Caco-2 (cell line): Measurements from ENCODE around the gene LARP1. TPM values are rescaled to one million over a fixed set of nuclear protein-coding genes. Genes with fewer than 3 reads are reported as not detected.
A peak's percentile ranks its signal among the peaks of the same experiment; 100 is the strongest.

Source experiments
- BruUV-seq: library from RNA; stranded (reverse); fragments of 400-500 nt; replicated peaks from 2 replicates; lab custom pipeline; 2021; lab: Mats Ljungman, UMichigan
- CTCF ChIA-PET: fragments of 300-600 bp; sonication (Branson Sonifier 250); formaldehyde crosslinking; loops from one replicate; lab custom pipeline; 2022; ENCODE audit warnings: antibody characterized with exemption; lab: Charles Lee
- POLR2A ChIA-PET: fragments of 300-600 bp; sonication (Branson Sonifier 250); formaldehyde crosslinking; loops from one replicate; lab custom pipeline; 2022; ENCODE audit warnings: antibody characterized with exemption; lab: Charles Lee
- DNase-seq, 2 experiments: peaks; one replicate each; pipeline versions ENCODE4 v3.0.0 to v3.0.0-alpha.2; 2020 to 2022
- H3K27me3 ChIP-seq: replicated peaks from 2 replicates; pipeline ENCODE4 v1.6.0; 2011; ENCODE audit warnings: low read length; ENCODE audit not compliant: control insufficient read depth, insufficient read depth
- H3K36me3 ChIP-seq: 2 replicates; pipeline ENCODE4 v1.5.1; 2011; ENCODE audit warnings: low read length; ENCODE audit not compliant: control insufficient read depth, insufficient read depth
- H3K4me1 ChIP-seq: fragments of 250-450 bp; sonication (Bioruptor Pico); 2 replicates; pipeline ENCODE4 v1.5.1; 2020; ENCODE audit warnings: mild to moderate bottlenecking
- H3K4me3 ChIP-seq: 2 replicates; pipeline ENCODE4 v1.5.1; 2011; ENCODE audit warnings: low read depth, mild to moderate bottlenecking, control low read depth, low read length
- H3K9me3 ChIP-seq: fragments of 250-450 bp; sonication (Bioruptor Pico); 2 replicates; pipeline ENCODE4 v1.5.1; 2020; ENCODE audit warnings: mild to moderate bottlenecking, moderate library complexity
- H3K27ac Mint-ChIP-seq: one replicate; pipeline ENCODE4 v1.8.0; 2022; ENCODE audit warnings: mixed read lengths; ENCODE audit not compliant: unreplicated experiment
- H3K27me3 Mint-ChIP-seq: one replicate; pipeline ENCODE4 v1.8.0; 2022; ENCODE audit warnings: mixed read lengths; ENCODE audit not compliant: insufficient read depth, unreplicated experiment
- H3K36me3 Mint-ChIP-seq: one replicate; pipeline ENCODE4 v1.8.0; 2022; ENCODE audit warnings: mild to moderate bottlenecking, mixed read lengths; ENCODE audit not compliant: insufficient read depth, unreplicated experiment
- H3K4me1 Mint-ChIP-seq: one replicate; pipeline ENCODE4 v1.8.0; 2022; ENCODE audit warnings: low read depth, mixed read lengths; ENCODE audit not compliant: unreplicated experiment
- H3K4me3 Mint-ChIP-seq: one replicate; pipeline ENCODE4 v1.8.0; 2022; ENCODE audit warnings: mild to moderate bottlenecking, moderate library complexity, mixed read lengths; ENCODE audit not compliant: unreplicated experiment
- H3K9me3 Mint-ChIP-seq: one replicate; pipeline ENCODE4 v1.8.0; 2022; ENCODE audit warnings: mixed read lengths; ENCODE audit not compliant: unreplicated experiment
- CTCF ChIP-seq, 2 experiments: fragments of 200-600 bp in 1 of 2; IDR thresholded peaks; 1 replicate in 1 of 2; 2 replicates in 1 of 2; pipeline versions ENCODE4 v1.5.1 to v1.8.0; 2011 to 2022; ENCODE audit warnings: antibody characterized with exemption in 1 of 2, control low read depth in 1 of 2, inconsistent platforms in 1 of 2, low read depth in 1 of 2, low read length in 1 of 2, mild to moderate bottlenecking in 1 of 2, moderate library complexity in 1 of 2; ENCODE audit not compliant: insufficient read depth in 1 of 2, severe bottlenecking in 1 of 2, unreplicated experiment in 1 of 2
- intact Hi-C: fragments of 100-400 bp; cut with micrococcal nuclease; formaldehyde crosslinking; loops from one replicate; pipeline ENCODE4 v1.10.0; 2022; ENCODE audit not compliant: unreplicated experiment
- total RNA-seq: library from RNA; stranded (reverse); gene quantifications from 2 replicates; pipeline ENCODE4 v1.2.3, GENCODE V29; 2022

Gene LARP1
- total RNA-seq, 1 experiment from 2014 or later, result 372 TPM

GRCh38 chr5:154795235-154795596 lies 40.0 kb downstream of the LARP1 start:
- H3K36me3 ChIP-seq, result peaks cover 14% of the 10 kb centered on the region
- no peak for TF ChIP-seq CTCF (IDR thresholded peaks at IDR 0.05; ENCODE audit: insufficient read depth in 1 of 2, low read depth in 1 of 2, low read length in 1 of 2, severe bottlenecking in 1 of 2, unreplicated experiment in 1 of 2)
- ChIA-PET CTCF (no interaction called here), POLR2A (no interaction called here)
- Mint-ChIP-seq H3K9me3 (no peaks in the 10 kb centered on the region), H3K4me3 (no peak overlapping the region), H3K4me1 (peaks cover 33% of the 10 kb centered on the region), H3K27ac (peak overlapping the region; percentile 78), H3K36me3 (peaks cover 96% of the 10 kb centered on the region), H3K27me3 (no peaks in the 10 kb centered on the region)
- BruUV-seq, result TSS peak; percentile 10
- no peak for DNase-seq
- H3K27me3 ChIP-seq, result no peaks in the 10 kb centered on the region
- no peaks in the 10 kb centered on the region for H3K9me3 ChIP-seq
- intact Hi-C loops, result loop anchor here (2.0 kb wide), 3 partner anchors 16 to 48 kb away; partner anchors contain the start of gene LARP1
- H3K4me1 ChIP-seq, result peaks cover 35% of the 10 kb centered on the region
- no peak overlapping the region for H3K4me3 ChIP-seq

- DNase-seq, result no peak
- Histone ChIP-seq H3K4me1 (peaks cover 31% of the 10 kb centered on the region), H3K27me3 (no peaks in the 10 kb centered on the region), H3K4me3 (no peak overlapping the region), H3K36me3 (peaks cover 17% of the 10 kb centered on the region), H3K9me3 (no peaks in the 10 kb centered on the region)
- Mint-ChIP-seq H3K36me3 (peaks cover 96% of the 10 kb centered on the region), H3K4me1 (peaks cover 27% of the 10 kb centered on the region), H3K27me3 (no peaks in the 10 kb centered on the region), H3K27ac (no peak overlapping the region), H3K9me3 (no peaks in the 10 kb centered on the region), H3K4me3 (no peak overlapping the region)
- POLR2A ChIA-PET, result no interaction called here
- CTCF ChIA-PET, result no interaction called here
- no peak for TF ChIP-seq CTCF (IDR thresholded peaks at IDR 0.05; ENCODE audit: insufficient read depth in 1 of 2, low read depth in 1 of 2, low read length in 1 of 2, severe bottlenecking in 1 of 2, unreplicated experiment in 1 of 2)
- intact Hi-C loops, result no loop called here
- no TSS peak for BruUV-seq
Measured at GRCh38 chr5:154797762-154798161, 42.6 kb downstream of the LARP1 start.

GRCh38 chr5:154800582-154800981 lies 45.4 kb downstream of the LARP1 start:
- POLR2A ChIA-PET, result no interaction called here

More at GRCh38 chr5:154800582-154800981, 45.4 kb downstream of the LARP1 start:
- peaks cover 20% of the 10 kb centered on the region for H3K36me3 ChIP-seq
- no TSS peak for BruUV-seq
- H3K27me3 ChIP-seq, result no peaks in the 10 kb centered on the region
- no peaks in the 10 kb centered on the region for H3K9me3 ChIP-seq
- H3K27ac Mint-ChIP-seq, result no peak overlapping the region
- DNase-seq, result no peak
- peaks cover 3% of the 10 kb centered on the region; the same call in 1 of the 2 replicates for H3K4me1 ChIP-seq
- H3K36me3 Mint-ChIP-seq, result peaks cover 95% of the 10 kb centered on the region
- H3K27me3 Mint-ChIP-seq, result no peaks in the 10 kb centered on the region
- H3K4me1 Mint-ChIP-seq, result peaks cover under 1% of the 10 kb centered on the region
- CTCF ChIA-PET, result no interaction called here
- no peaks in the 10 kb centered on the region for H3K9me3 Mint-ChIP-seq
- no peak overlapping the region for H3K4me3 Mint-ChIP-seq
- no peak overlapping the region for H3K4me3 ChIP-seq
- no peak for TF ChIP-seq CTCF (IDR thresholded peaks at IDR 0.05; ENCODE audit: insufficient read depth in 1 of 2, low read depth in 1 of 2, low read length in 1 of 2, severe bottlenecking in 1 of 2, unreplicated experiment in 1 of 2)
- intact Hi-C loops, result no loop called here
